ENCODE data around the gene CNTN2.

The CNTN2 gene

DNA sequence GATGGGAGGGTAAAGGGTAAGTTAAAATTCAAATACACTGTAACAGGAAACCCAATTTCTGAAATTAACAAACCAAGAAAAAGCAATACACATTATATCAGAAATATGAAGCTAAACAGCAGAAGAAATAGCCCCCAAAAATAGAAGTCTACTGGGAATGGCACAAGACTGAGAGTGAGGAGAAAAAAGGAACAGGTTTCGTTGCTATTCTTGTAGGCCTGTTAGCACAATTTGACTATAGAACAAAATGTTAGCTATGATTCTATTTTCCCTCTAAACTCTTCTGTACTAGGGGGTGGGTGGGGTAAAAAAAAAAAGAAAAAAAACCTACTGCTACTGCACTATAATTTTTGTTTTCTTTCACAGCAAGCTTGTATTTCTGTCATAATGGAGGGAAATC, 66.3 kb downstream of the CNTN2 start:
- no peak for DNase-seq (ENCODE audit: extremely low read depth in 1 of 2, low read depth in 1 of 2)

DNA sequence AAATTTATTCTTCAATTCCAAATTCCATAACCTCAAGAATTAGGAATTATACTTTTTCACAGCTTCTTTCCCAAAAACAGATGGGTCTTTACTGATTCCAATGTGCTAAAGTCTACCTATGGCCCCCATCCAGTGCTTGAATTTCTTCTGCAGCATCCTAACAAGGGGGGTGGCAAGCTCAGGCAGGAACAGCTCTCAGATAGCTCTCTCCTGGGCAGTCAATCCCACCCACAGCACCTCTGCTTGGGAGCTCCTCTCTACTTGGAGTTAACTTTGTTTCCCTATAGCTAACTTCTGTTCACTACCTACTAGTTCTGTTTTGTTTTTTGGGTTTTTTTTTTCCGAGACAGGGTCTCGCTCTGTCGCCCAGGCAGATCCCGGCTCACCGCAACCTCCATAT, 66.7 kb downstream of the CNTN2 start:
- DNase-seq (ENCODE audit: extremely low read depth in 1 of 2, low read depth in 1 of 2), result no peak

GRCh38 chr1:205111354-205111753, 68.3 kb downstream of the CNTN2 start:
- DNase-seq (ENCODE audit: extremely low read depth in 1 of 2, low read depth in 1 of 2), result no peak

GRCh38 chr1:205118752-205119151, 75.7 kb downstream of the CNTN2 start:
- no peak for DNase-seq (ENCODE audit: extremely low read depth in 1 of 2, low read depth in 1 of 2)

DNA sequence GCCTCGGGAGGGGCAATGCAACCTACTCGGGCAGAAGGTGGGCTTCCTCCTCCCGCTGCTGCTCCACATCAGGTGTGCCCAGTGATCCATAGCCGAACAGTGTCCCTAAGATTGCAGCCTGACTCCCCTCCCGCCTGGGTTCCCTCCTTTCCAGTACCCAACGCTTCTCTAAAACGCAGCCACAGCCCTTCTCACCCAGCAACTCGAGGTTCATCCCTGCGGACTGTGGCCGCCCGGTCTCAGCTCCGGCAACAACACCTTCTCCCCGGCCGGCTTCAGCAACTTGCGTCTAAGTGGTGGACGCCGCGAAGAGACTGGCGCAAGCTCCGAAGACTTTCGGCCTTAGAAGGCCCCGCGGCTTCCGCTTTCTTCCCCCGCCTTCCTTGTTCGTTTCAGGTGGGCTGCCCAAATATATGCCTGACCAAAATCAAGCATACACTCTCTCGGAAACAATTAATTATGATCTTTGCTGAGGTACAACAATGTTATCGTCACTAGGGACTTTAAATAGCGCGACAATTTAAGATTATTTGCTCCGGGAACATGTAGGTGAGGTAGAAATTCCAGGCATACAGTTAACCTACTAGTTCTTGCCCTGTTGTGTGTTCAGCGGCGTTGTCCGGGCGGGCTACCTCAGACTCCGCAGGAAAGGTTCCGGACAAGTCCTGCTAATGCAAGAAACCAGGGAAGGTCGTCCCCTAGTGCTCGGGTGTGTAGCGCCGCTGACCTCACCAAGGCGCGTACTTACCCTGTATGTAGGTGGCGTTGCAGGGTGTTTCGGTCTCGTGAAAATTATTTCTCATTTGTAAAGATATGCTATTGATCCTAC, 78.9 kb downstream of the CNTN2 start, which contains the start of gene RBBP5:
TSS of gene RBBP5 (minus strand) at position 319 of the 829 bp plus-strand sequence. CDS start at position 214, 105 bp downstream.
- DNase-seq (ENCODE audit: extremely low read depth in 1 of 2, low read depth in 1 of 2), result peak; percentile 88 to 91

DNA sequence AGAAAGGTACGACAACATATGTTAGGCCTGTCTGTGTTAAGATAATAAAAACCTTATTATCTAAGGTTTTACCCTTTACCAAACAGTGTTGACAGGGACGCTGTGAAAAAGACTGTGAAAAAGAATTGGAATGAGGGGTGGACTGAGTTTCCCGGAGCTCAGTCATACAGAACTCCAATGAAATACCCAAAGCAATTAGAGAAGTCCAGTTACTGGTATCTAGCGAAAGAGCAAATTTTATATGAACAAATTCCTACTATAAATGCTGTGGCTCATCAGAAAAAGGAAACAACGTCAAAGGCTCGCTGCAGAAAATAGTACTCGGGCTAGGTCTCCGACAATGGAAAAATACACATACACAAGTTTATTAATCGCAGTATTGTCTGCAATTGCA, 79.5 kb downstream of the CNTN2 start:
- DNase-seq (ENCODE audit: extremely low read depth in 1 of 2, low read depth in 1 of 2), result no peak

- DNase-seq (ENCODE audit: extremely low read depth in 1 of 2, low read depth in 1 of 2), result no peak
Observed at GRCh38 chr1:205124726-205125125, 81.7 kb downstream of the CNTN2 start.

DNA sequence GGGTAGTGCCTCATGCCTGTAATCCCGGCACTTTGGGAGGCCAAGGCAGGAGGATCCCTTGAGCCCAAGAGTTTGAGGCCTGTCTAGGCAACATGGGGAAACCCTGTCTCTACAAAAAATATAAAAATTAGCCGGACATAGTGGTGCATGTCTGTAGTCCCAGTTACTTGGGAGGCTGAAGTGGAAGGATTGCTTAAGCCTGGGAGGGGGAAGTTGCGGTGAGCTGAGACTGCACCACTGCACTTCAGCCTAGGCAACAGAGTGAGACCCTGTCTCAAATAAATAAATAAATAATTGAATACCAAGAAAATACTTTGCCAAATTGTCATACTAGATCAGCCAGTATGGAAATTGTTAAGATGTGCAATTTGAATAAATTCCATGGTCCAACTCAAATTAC, 84.6 kb downstream of the CNTN2 start:
- DNase-seq (ENCODE audit: extremely low read depth in 1 of 2, low read depth in 1 of 2), result no peak
